Skeletal muscle satellite cell (primary cell): ENCODE results near the gene ADORA1.

ENCODE experiments used
- H3K27me3 ChIP-seq: 2 replicates; pipeline ENCODE4 v1.7.0; 2013; ENCODE audit warnings: low read length; ENCODE audit not compliant: control insufficient read depth, insufficient read depth
- H3K36me3 ChIP-seq: 2 replicates; pipeline ENCODE4 v1.7.0; 2013; ENCODE audit warnings: mild to moderate bottlenecking, control low read depth, low read length; ENCODE audit not compliant: insufficient read depth
- H3K4me1 ChIP-seq: 2 replicates; pipeline ENCODE4 v1.7.0; 2013; ENCODE audit warnings: low read length; ENCODE audit not compliant: control insufficient read depth, insufficient read depth
- H3K4me2 ChIP-seq: 2 replicates; pipeline ENCODE4 v1.7.0; 2013; ENCODE audit warnings: mild to moderate bottlenecking, low read length
- H3K4me3 ChIP-seq: 2 replicates; pipeline ENCODE4 v1.7.0; 2013; ENCODE audit warnings: low read length
- H3K9ac ChIP-seq: 2 replicates; pipeline ENCODE4 v1.7.0; 2013; ENCODE audit warnings: mild to moderate bottlenecking, low read depth, low read length, moderate library complexity
- H3K9me3 ChIP-seq: replicated peaks from 2 replicates; pipeline ENCODE4 v1.7.0; 2013; ENCODE audit warnings: mild to moderate bottlenecking, control low read depth, low read length

The ADORA1 gene

DNA sequence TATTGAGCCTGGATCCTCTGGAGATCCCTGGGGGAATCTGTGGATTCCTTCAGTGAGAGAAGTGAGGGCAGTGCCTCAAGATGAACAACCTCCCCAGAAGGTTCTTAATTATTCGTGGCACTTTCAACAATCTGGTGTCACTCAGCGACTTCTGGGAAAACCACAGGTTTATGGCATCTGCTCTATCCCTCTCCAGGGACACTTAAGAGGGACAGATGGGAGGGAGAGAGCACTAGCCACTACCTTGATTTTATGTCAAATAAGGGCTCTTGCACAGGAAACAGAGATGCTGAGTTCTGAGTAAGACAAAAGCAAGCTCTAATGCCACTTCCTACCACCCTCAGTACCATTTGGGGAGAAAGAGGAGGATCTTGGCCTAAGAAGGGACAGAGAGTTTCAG lies 80.2 kb downstream of the ADORA1 start:
- no peak overlapping the region for H3K9ac ChIP-seq
- no peak overlapping the region for H3K4me2 ChIP-seq

DNA sequence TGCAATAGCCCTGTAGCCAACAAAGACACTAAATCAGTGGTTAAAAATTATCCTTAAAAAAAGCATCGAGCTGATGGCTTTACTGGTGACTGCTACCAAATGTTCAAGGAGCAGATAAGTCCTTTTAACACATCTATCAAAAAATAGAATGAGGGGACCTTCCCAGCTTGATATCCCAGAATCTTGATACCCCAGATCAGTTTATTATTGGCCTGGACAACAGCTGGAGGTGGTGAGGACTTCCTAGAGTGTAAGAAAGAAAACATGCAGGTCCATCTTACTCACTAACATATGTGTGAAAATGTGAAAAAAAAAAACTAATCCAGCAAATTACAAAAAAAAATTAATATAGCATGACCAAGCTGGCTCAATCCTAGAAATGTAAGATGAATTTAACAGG lies 80.7 kb downstream of the ADORA1 start:
- no peaks in the 10 kb centered on the region for H3K9me3 ChIP-seq
- H3K4me2 ChIP-seq = no peak overlapping the region
- H3K4me3 ChIP-seq = no peak overlapping the region
- peaks cover 12% of the 10 kb centered on the region for H3K4me1 ChIP-seq
- H3K27me3 ChIP-seq = no peaks in the 10 kb centered on the region
- H3K36me3 ChIP-seq = no peaks in the 10 kb centered on the region
- H3K9ac ChIP-seq = no peak overlapping the region

More for the DNA sequence above, 80.2 kb downstream of the ADORA1 start:
- no peaks in the 10 kb centered on the region for H3K36me3 ChIP-seq
- H3K9me3 ChIP-seq = no peaks in the 10 kb centered on the region
- H3K4me1 ChIP-seq = peaks cover 15% of the 10 kb centered on the region
- H3K27me3 ChIP-seq = no peaks in the 10 kb centered on the region
- no peak overlapping the region for H3K4me3 ChIP-seq

DNA sequence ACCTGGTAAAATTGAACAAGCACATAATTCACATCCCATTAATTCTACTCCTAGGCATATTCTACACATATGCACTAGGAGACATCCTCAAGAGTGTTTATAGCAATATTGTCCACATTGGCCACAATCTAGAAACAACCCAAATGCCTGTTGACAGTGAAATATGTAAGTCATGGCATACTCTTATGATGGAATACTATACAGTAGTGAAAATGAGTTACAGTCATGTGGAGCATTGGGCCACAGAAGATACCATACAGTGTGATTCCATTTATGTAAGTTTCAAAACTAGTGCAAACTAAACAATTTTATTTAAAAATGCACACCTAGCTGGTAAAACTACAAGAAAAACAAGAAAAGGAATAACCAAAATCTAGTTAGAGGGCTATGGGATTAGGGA lies 82.8 kb downstream of the ADORA1 start:
- Histone ChIP-seq H3K36me3 (no peaks in the 10 kb centered on the region), H3K4me3 (no peak overlapping the region), H3K9ac (no peak overlapping the region), H3K27me3 (no peaks in the 10 kb centered on the region), H3K9me3 (no peaks in the 10 kb centered on the region), H3K4me1 (peaks cover 12% of the 10 kb centered on the region), H3K4me2 (no peak overlapping the region)

DNA sequence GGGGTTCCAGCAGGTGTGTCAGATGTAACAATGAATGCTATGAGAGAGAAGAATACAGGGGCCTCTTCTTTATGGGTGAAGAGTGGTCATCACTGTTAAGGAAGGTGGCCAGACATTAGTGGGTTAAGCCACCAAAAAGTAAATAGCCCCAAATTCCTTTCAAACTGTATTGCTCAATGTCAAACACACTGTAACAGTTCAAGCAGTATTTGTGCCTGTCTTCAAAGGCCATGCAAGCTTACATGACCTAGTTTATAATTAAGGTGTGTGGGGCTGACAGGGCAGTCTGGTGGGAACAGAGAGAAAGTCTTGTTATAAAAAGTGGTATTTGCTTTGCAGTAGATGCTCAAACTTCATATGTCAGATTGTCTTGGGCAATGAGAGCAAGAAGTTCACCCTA lies 83.5 kb downstream of the ADORA1 start:
- no peaks in the 10 kb centered on the region for H3K36me3 ChIP-seq
- H3K27me3 ChIP-seq = no peaks in the 10 kb centered on the region
- H3K4me1 ChIP-seq = peaks cover 11% of the 10 kb centered on the region
- no peak overlapping the region for H3K4me2 ChIP-seq
- H3K9ac ChIP-seq = no peak overlapping the region
- H3K9me3 ChIP-seq = no peaks in the 10 kb centered on the region
- no peak overlapping the region for H3K4me3 ChIP-seq

DNA sequence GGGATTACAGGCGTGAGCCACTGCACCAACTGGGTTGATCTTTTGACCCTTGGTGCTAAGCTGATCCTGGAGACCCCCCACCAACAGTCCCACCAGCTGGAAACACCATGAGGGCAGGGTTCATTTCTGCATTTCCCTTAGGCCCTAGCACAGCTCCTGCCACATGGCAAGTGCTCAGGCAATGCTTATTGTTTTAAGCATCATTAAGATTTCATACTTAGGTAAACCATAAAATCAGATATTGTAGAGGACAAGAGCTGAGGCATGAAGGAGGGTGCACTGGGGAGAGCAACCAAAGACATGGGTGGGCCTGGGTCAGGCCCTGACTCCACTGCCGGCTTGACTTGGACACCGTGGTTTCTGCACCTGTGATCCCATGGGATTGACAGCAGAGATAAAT lies 84.3 kb downstream of the ADORA1 start:
- Histone ChIP-seq H3K9me3 (no peaks in the 10 kb centered on the region), H3K4me3 (no peak overlapping the region), H3K36me3 (no peaks in the 10 kb centered on the region), H3K9ac (no peak overlapping the region), H3K27me3 (no peaks in the 10 kb centered on the region), H3K4me2 (no peak overlapping the region), H3K4me1 (peaks cover 4% of the 10 kb centered on the region)

DNA sequence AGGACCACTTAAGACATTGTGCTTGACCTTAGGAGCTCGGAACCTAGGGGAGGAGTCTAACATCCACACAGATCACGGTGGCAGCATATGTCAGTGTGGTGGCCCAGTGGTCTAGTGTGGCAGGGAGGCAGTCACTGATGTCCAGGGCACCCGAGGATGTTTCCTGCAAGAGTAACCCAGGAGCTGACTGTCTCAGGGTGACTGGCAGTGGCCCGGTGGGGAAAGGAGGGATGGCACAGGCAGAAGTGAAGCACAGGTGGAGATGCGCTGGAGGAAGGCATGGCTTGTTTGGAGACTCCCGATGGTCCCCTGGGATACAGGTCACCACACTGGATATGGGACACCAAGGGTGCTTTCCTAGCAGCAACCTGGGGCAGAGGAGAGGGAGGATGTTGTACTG lies 85.6 kb downstream of the ADORA1 start:
- H3K9me3 ChIP-seq = no peaks in the 10 kb centered on the region
- no peak overlapping the region for H3K9ac ChIP-seq
- peaks cover under 1% of the 10 kb centered on the region for H3K27me3 ChIP-seq
- H3K36me3 ChIP-seq = no peaks in the 10 kb centered on the region
- no peak overlapping the region for H3K4me3 ChIP-seq
- no peak overlapping the region for H3K4me2 ChIP-seq
- H3K4me1 ChIP-seq = peaks cover 4% of the 10 kb centered on the region

DNA sequence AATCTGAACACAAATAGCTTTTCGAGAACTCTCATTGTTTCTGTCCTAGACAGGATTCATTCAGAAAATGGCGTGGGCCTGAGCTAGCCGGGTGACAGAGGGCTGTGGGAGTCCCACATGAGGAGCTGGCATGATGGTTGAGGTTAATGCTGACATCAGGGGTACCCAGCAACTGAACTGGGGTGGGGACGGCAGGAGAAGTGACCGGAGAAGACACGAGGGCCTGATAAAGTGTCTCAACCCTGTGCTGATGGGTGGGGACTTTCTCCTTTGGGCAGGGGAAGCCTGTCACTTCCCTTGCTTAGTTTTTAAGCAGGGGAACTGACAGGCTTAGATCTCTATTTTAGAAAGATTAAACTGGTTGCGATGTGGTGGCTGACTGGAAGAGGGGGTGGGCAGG lies 87.3 kb downstream of the ADORA1 start:
- no peaks in the 10 kb centered on the region for H3K36me3 ChIP-seq
- H3K9ac ChIP-seq = no peak overlapping the region
- peaks cover 7% of the 10 kb centered on the region for H3K27me3 ChIP-seq
- no peak overlapping the region for H3K4me3 ChIP-seq
- no peaks in the 10 kb centered on the region for H3K9me3 ChIP-seq
- H3K4me1 ChIP-seq = peaks cover 4% of the 10 kb centered on the region
- no peak overlapping the region for H3K4me2 ChIP-seq

DNA sequence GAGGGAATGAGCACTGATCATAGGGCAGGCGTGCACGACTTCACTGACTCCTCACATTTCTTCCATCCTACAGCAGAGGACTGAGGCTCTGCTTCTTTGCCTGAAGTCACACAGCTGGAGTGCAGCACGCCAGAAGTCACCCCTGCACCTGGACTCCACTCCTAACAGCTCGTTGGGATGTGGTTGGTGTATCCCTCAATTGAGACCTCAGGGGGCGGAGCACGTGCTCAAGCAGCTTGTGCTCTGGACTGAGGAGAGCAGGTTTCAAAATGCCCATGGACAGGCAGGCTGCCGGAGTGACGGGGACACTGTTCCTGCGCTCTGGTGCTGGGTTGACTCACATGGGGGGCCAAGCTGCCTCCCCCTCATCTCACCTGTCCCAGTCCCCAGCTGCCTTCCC lies 88.0 kb downstream of the ADORA1 start:
- Histone ChIP-seq H3K9ac (no peak overlapping the region), H3K4me2 (no peak overlapping the region), H3K4me1 (peaks cover 4% of the 10 kb centered on the region), H3K27me3 (peaks cover 7% of the 10 kb centered on the region), H3K36me3 (no peaks in the 10 kb centered on the region), H3K4me3 (no peak overlapping the region), H3K9me3 (no peaks in the 10 kb centered on the region)

DNA sequence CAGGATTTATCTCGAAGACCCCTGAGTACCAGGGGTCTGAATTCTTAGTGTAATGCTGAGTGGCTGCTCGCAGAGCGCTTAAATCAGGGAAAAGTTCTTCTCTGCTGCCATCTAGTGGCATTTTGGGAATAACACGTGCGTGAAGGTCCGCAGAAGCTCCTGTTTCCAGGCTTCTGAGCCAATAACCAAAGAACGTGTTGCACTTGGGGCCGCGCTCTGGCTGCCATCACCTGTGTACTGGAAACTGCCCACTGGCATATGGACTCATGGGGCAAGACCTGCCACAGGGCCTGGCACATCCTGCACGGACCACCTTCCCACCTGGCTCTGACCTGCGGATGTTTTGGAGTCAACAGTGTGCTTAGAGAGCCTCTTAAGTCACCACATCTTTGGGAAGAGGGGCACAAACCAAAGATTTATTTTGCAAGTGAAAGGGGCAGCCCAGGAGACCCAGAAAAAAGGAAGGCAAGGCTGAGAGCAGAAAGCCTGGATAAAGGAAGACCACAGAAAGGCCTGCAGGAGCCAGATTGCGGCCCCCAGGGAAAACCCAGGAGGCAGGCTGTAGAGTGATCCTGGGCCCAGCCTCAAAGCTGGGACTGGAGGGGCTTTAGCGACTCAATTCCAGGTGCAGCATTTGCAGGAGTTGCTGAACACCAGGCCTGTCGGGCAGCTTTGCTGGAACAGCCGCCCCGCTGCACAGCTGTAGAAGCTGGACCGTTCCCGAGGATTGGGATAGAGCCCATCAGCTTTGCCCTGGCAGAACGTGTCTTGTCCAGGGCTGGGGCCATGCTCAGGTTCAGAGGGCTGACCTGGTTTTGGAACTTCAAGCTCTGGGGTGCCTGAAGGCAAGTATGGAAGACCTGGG lies 89.0 kb downstream of the ADORA1 start:
- Histone ChIP-seq H3K4me2 (no peak overlapping the region), H3K4me1 (peaks cover 4% of the 10 kb centered on the region), H3K9ac (no peak overlapping the region), H3K4me3 (no peak overlapping the region), H3K27me3 (peaks cover 10% of the 10 kb centered on the region), H3K36me3 (no peaks in the 10 kb centered on the region), H3K9me3 (no peaks in the 10 kb centered on the region)
